HepG2 (cell line): Measurements from ENCODE around the gene BIVM. TPM values are rescaled to one million over a fixed set of nuclear protein-coding genes. Genes with fewer than 3 reads are reported as not detected.
A peak's percentile ranks its signal among the peaks of the same experiment; 100 is the strongest.

Source experiments
- CCAR2 ChIP-seq: fragments of 200-400 bp; formaldehyde crosslinking; optimal IDR thresholded peaks from 2 replicates; pipeline ENCODE3; 2018; ENCODE audit warnings: low read depth, mild to moderate bottlenecking, low read length, moderate library complexity
- HOXA7 ChIP-seq: sonication (generic); formaldehyde crosslinking; IDR thresholded peaks from 2 replicates; pipeline ENCODE4 v1.8.1; 2022; ENCODE audit warnings: mild to moderate bottlenecking, missing genetic modification reagents, moderate library complexity
- HOXA9 ChIP-seq: sonication (generic); formaldehyde crosslinking; IDR thresholded peaks from 2 replicates; pipeline ENCODE4 v1.8.1; 2022; ENCODE audit warnings: missing genetic modification reagents, mild to moderate bottlenecking, moderate library complexity, borderline replicate concordance
- KMT2A ChIP-seq: sonication (generic); formaldehyde crosslinking; IDR thresholded peaks from 2 replicates; pipeline ENCODE4 v1.4.0; 2020; ENCODE audit warnings: missing genetic modification reagents
- PTBP1 ChIP-seq: fragments of 200-400 bp; formaldehyde crosslinking; IDR thresholded peaks from 2 replicates; pipeline ENCODE4 v1.6.1; 2018; ENCODE audit warnings: low read length, low read depth; ENCODE audit not compliant: poor library complexity, severe bottlenecking
- TCF12 ChIP-seq, 2 experiments: fragments of 450-650 bp in 1 of 2; sonication (generic) in 1 of 2; formaldehyde crosslinking in 1 of 2; IDR thresholded peaks; 2 replicates each; pipeline versions ENCODE4 v1.6.1 to v1.8.0; 2017 to 2022; ENCODE audit warnings: antibody characterized with exemption in 1 of 2, mild to moderate bottlenecking in 1 of 2, missing genetic modification reagents in 1 of 2, moderate library complexity in 1 of 2
- UBTF ChIP-seq: sonication (generic); formaldehyde crosslinking; IDR thresholded peaks from 2 replicates; pipeline ENCODE4 v1.4.0; 2020; ENCODE audit warnings: mild to moderate bottlenecking, missing genetic modification reagents
- ZBTB37 ChIP-seq: sonication (generic); formaldehyde crosslinking; IDR thresholded peaks from 2 replicates; pipeline ENCODE4 v1.4.0; 2020; ENCODE audit warnings: mild to moderate bottlenecking, missing genetic modification reagents
- ZNF292 ChIP-seq: sonication (generic); formaldehyde crosslinking; IDR thresholded peaks from 2 replicates; pipeline ENCODE4 v1.8.1; 2022; ENCODE audit warnings: mild to moderate bottlenecking, low read depth, missing genetic modification reagents, borderline replicate concordance
- ZNF468 ChIP-seq: sonication (generic); formaldehyde crosslinking; IDR thresholded peaks from 2 replicates; pipeline ENCODE4 v1.8.0; 2022; ENCODE audit warnings: mild to moderate bottlenecking, moderate library complexity, missing genetic modification reagents
- ZNF556 ChIP-seq: sonication (generic); formaldehyde crosslinking; IDR thresholded peaks from 2 replicates; pipeline ENCODE4 v1.4.0; 2020; ENCODE audit warnings: mild to moderate bottlenecking, missing genetic modification reagents, borderline replicate concordance
- ZNF891 ChIP-seq: sonication (generic); formaldehyde crosslinking; IDR thresholded peaks from 2 replicates; pipeline ENCODE4 v1.5.0; 2020; ENCODE audit warnings: mild to moderate bottlenecking, missing genetic modification reagents
- polyA plus RNA-seq, 8 experiments: library from polyadenylated mRNA; depleted of rRNA in 3 of 8; stranded (reverse) in 7 of 8; unstranded in 1 of 8; fragments of >200 nt; fragmentation: Illumina TruSeq in 4 of 8; extraction: Trizol in 4 of 8; gene quantifications; 2 replicates each; pipeline versions ENCODE4 v1.2.1 to v1.2.3, GENCODE V29; 2011 to 2016; ENCODE audit warnings: low read depth in 4 of 8, missing spikeins in 1 of 8, mixed read lengths in 1 of 8; ENCODE audit not compliant: insufficient read depth in 1 of 8
- total RNA-seq, 5 experiments: library from RNA; depleted of rRNA; stranded (reverse); fragments of >200 nt; fragmentation: Illumina TruSeq; extraction: Trizol; gene quantifications; 2 replicates each; pipeline ENCODE4 v1.2.3, GENCODE V29; 2016; ENCODE audit warnings: low read depth in 1 of 5
- TF ChIP-seq, protein P1 (sequence below): sonication (generic); formaldehyde crosslinking; IDR thresholded peaks from one replicate; pipeline ENCODE4 v1.5.1; 2020; ENCODE audit warnings: mild to moderate bottlenecking, missing genetic modification reagents; ENCODE audit errors: not compliant biosample characterization
- TF ChIP-seq, protein P2 (sequence below): sonication (generic); formaldehyde crosslinking; IDR thresholded peaks from 2 replicates; pipeline ENCODE4 v1.4.0; 2020; ENCODE audit warnings: missing genetic modification reagents

BIVM gene
- total and polyA plus RNA-seq, 2 of the 13 experiments (the other 11 are each of a cell fraction or from before 2014, with no cell fraction given), result 10.4 to 15.8 TPM

DNA sequence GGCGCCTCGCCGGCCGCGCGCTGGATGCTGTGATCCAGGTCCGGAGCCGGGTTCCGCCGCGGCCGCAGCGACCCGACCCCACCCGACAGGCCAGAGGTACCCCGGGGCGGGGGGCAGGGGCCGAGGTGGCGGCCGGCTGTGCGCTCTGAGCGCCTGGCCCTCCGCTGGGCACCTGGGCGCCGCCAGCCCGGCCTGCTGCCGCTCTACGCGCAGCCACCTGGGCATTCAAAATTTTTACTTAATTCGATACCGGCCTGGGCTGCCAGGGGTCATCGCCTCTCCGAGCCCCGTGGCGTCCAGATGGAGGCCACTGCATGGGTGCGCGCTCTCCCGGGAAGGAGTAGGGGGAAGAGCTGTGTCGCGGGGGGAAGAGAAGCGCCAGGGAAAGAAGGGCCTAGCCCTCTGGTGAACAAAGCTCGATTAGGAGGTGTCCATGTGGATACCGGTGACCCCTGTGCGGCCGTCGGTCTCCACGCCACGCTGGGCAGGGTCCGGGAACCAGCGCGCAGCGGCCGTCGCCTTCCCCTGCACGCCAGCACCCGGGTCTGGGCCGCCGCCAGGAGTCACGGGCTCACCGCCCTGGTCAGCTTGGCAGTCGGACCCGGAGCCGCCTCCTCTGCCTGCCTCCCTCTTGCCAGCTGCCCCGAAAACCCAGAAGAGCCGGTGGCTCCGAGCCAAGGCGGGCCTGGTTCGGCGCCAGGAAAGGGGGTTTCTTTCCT lies 666 bp downstream of the BIVM start (continued):
- TF ChIP-seq ZNF891 (CRISPR knock-in tag) (0 out of 2 replicates have a peak, but pooled peaks have one; percentile 53), ZNF556 (CRISPR knock-in tag) (no peak), UBTF (CRISPR knock-in tag) (no peak), CCAR2 (no peak), ZBTB37 (CRISPR knock-in tag) (no peak), ZNF468 (no peak), TCF12 (IDR thresholded peaks at IDR 0.05) (no peak), TCF12 (CRISPR knock-in tag; IDR thresholded peaks at IDR 0.05) (0 out of 2 replicates have a peak, but pooled peaks have one; percentile 41), KMT2A (CRISPR knock-in tag) (no peak), HOXA9 (CRISPR knock-in tag) (no peak), HOXA7 (CRISPR knock-in tag) (no peak), ZNF292 (no peak), PTBP1 (no peak)
- TF ChIP-seq, protein P1, sequence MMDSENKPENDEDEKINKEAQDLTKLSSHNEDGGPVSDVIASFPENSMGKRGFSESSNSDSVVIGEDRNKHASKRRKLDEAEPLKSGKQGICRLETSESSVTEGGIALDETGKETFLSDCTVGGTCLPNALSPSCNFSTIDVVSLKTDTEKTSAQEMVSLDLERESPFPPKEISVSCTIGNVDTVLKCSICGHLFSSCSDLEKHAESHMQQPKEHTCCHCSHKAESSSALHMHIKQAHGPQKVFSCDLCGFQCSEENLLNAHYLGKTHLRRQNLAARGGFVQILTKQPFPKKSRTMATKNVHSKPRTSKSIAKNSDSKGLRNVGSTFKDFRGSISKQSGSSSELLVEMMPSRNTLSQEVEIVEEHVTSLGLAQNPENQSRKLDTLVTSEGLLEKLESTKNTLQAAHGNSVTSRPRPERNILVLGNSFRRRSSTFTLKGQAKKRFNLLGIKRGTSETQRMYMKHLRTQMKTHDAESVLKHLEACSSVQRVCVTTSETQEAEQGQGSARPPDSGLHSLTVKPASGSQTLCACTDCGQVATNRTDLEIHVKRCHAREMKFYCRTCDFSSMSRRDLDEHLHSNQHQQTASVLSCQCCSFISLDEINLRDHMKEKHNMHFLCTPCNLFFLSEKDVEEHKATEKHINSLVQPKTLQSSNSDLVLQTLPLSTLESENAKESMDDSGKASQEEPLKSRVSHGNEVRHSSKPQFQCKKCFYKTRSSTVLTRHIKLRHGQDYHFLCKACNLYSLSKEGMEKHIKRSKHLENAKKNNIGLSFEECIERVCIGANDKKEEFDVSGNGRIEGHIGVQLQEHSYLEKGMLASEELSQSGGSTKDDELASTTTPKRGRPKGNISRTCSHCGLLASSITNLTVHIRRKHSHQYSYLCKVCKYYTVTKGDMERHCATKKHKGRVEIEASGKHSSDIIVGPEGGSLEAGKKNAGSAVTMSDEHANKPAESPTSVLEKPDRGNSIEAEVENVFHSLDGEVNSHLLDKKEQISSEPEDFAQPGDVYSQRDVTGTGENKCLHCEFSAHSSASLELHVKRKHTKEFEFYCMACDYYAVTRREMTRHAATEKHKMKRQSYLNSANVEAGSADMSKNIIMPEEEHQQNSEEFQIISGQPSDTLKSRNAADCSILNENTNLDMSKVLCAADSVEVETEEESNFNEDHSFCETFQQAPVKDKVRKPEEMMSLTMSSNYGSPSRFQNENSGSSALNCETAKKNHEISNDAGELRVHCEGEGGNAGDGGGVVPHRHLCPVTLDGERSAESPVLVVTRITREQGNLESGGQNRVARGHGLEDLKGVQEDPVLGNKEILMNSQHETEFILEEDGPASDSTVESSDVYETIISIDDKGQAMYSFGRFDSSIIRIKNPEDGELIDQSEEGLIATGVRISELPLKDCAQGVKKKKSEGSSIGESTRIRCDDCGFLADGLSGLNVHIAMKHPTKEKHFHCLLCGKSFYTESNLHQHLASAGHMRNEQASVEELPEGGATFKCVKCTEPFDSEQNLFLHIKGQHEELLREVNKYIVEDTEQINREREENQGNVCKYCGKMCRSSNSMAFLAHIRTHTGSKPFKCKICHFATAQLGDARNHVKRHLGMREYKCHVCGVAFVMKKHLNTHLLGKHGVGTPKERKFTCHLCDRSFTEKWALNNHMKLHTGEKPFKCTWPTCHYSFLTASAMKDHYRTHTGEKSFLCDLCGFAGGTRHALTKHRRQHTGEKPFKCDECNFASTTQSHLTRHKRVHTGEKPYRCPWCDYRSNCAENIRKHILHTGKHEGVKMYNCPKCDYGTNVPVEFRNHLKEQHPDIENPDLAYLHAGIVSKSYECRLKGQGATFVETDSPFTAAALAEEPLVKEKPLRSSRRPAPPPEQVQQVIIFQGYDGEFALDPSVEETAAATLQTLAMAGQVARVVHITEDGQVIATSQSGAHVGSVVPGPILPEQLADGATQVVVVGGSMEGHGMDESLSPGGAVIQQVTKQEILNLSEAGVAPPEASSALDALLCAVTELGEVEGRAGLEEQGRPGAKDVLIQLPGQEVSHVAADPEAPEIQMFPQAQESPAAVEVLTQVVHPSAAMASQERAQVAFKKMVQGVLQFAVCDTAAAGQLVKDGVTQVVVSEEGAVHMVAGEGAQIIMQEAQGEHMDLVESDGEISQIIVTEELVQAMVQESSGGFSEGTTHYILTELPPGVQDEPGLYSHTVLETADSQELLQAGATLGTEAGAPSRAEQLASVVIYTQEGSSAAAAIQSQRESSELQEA, result no peak
- TF ChIP-seq, protein P2, sequence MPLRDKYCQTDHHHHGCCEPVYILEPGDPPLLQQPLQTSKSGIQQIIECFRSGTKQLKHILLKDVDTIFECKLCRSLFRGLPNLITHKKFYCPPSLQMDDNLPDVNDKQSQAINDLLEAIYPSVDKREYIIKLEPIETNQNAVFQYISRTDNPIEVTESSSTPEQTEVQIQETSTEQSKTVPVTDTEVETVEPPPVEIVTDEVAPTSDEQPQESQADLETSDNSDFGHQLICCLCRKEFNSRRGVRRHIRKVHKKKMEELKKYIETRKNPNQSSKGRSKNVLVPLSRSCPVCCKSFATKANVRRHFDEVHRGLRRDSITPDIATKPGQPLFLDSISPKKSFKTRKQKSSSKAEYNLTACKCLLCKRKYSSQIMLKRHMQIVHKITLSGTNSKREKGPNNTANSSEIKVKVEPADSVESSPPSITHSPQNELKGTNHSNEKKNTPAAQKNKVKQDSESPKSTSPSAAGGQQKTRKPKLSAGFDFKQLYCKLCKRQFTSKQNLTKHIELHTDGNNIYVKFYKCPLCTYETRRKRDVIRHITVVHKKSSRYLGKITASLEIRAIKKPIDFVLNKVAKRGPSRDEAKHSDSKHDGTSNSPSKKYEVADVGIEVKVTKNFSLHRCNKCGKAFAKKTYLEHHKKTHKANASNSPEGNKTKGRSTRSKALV (CRISPR knock-in tag), result no peak
